B cell (primary cell): ENCODE results near the gene SOX6. TPM values are rescaled to one million over a fixed set of nuclear protein-coding genes. Genes with fewer than 3 reads are reported as not detected.

ENCODE experiments used
- ATAC-seq: fragments of 200-7000 bp; cut with Tn5 transposase; one replicate; pipeline ENCODE4 v1.10.0; 2021; ENCODE audit warnings: low read depth, mild to moderate bottlenecking, moderate number of reproducible peaks, moderate library complexity
- CTCF ChIA-PET: fragments of 350-600 bp; sonication (Branson Sonifier 250); formaldehyde crosslinking; loops from one replicate; lab custom pipeline; 2021; ENCODE audit warnings: antibody characterized with exemption, inconsistent platforms; lab: Charles Lee
- POLR2A ChIA-PET: fragments of 350-600 bp; sonication (Branson Sonifier 250); formaldehyde crosslinking; loops from one replicate; lab custom pipeline; 2021; ENCODE audit warnings: antibody characterized with exemption; lab: Charles Lee
- DNase-seq: peaks from one replicate; pipeline ENCODE4 v3.0.0; 2013
- H2AFZ ChIP-seq: 2 replicates; pipeline ENCODE4 v1.6.1; 2012; ENCODE audit warnings: mild to moderate bottlenecking, low read depth, low read length; ENCODE audit not compliant: insufficient read depth, poor library complexity, severe bottlenecking
- H3K27ac ChIP-seq, 2 donors: 1 replicate in 1 of 2; 2 replicates in 1 of 2; pipeline ENCODE4 v1.5.1; 2012 to 2013; ENCODE audit warnings: low read length in 2 of 2, mild to moderate bottlenecking in 2 of 2, moderate library complexity in 1 of 2
- H3K27me3 ChIP-seq, 4 experiments: fragments of 200-600 bp in 1 of 4; sonication (generic) in 1 of 4; replicated peaks in 1 of 4; 1 replicate in 2 of 4; 2 replicates in 2 of 4; pipeline versions ENCODE4 v1.6.1 to v1.7.0; 2013 to 2016; ENCODE audit warnings: low read length in 3 of 4, mild to moderate bottlenecking in 2 of 4, mixed read lengths in 1 of 4, moderate library complexity in 1 of 4; ENCODE audit not compliant: insufficient read depth in 4 of 4, control insufficient read depth in 3 of 4; ENCODE audit errors: control extremely low read depth in 1 of 4
- H3K36me3 ChIP-seq, 2 experiments: replicated peaks in 1 of 2; 1 replicate in 1 of 2; 2 replicates in 1 of 2; pipeline versions ENCODE4 v1.6.1 to v1.7.1; 2013; ENCODE audit warnings: low read length in 1 of 2; ENCODE audit not compliant: insufficient read depth in 2 of 2, control insufficient read depth in 1 of 2; ENCODE audit errors: control extremely low read depth in 1 of 2, extremely low read depth in 1 of 2
- H3K4me1 ChIP-seq, 2 donors: fragments of 200-600 bp in 1 of 2; sonication (generic) in 1 of 2; 1 replicate in 1 of 2; 2 replicates in 1 of 2; pipeline versions ENCODE4 v1.5.1 to v1.6.1; 2013 to 2017; ENCODE audit warnings: low read length in 2 of 2; ENCODE audit not compliant: control insufficient read depth in 2 of 2, insufficient read depth in 2 of 2
- H3K4me2 ChIP-seq: replicated peaks from 2 replicates; pipeline ENCODE3; 2012; ENCODE audit warnings: mild to moderate bottlenecking, low read depth, low read length; ENCODE audit not compliant: poor library complexity, severe bottlenecking
- H3K4me3 ChIP-seq, 5 experiments: fragments of 200-600 bp in 1 of 5; sonication (generic) in 1 of 5; 1 replicate in 3 of 5; 2 replicates in 2 of 5; pipeline versions ENCODE4 v1.5.1 to v1.7.0; 2011 to 2016; ENCODE audit warnings: low read length in 4 of 5, mild to moderate bottlenecking in 4 of 5, low read depth in 2 of 5, control low read depth in 1 of 5, moderate library complexity in 1 of 5; ENCODE audit not compliant: insufficient read depth in 1 of 5; ENCODE audit errors: control extremely low read depth in 1 of 5, extremely low read depth in 1 of 5
- H3K79me2 ChIP-seq: fragments of 200-600 bp; sonication (generic); one replicate; pipeline ENCODE4 v1.6.0; 2016; ENCODE audit warnings: low read length; ENCODE audit not compliant: control insufficient read depth, insufficient read depth
- H3K9ac ChIP-seq: fragments of 200-600 bp; sonication (generic); 2 replicates; pipeline ENCODE4 v1.6.1; 2017; ENCODE audit warnings: mild to moderate bottlenecking, low read length, moderate library complexity
- H3K9me3 ChIP-seq, 3 donors: one replicate each; pipeline versions ENCODE4 v1.6.1 to v1.7.1; 2013; ENCODE audit warnings: low read length in 2 of 3; ENCODE audit not compliant: control insufficient read depth in 2 of 3, insufficient read depth in 1 of 3; ENCODE audit errors: control extremely low read depth in 1 of 3
- H4K20me1 ChIP-seq: 2 replicates; pipeline ENCODE4 v1.6.0; 2012; ENCODE audit warnings: mild to moderate bottlenecking, low read length; ENCODE audit not compliant: insufficient read depth, control insufficient read depth, poor library complexity, severe bottlenecking
- H3K27ac Mint-ChIP-seq: one replicate; pipeline ENCODE4 v1.8.0; 2021; ENCODE audit warnings: mixed read lengths
- H3K27me3 Mint-ChIP-seq: one replicate; pipeline ENCODE4 v1.8.0; 2021; ENCODE audit warnings: mixed read lengths
- H3K4me1 Mint-ChIP-seq: one replicate; pipeline ENCODE4 v1.8.0; 2021; ENCODE audit warnings: mixed read lengths
- H3K4me3 Mint-ChIP-seq: one replicate; pipeline ENCODE4 v1.8.0; 2021; ENCODE audit warnings: mixed read lengths
- H3K9me3 Mint-ChIP-seq: one replicate; pipeline ENCODE4 v1.8.0; 2022; ENCODE audit warnings: mixed read lengths; ENCODE audit not compliant: insufficient read depth
- EZH2 ChIP-seq: IDR thresholded peaks from 2 replicates; pipeline ENCODE4 v1.6.1; 2012; ENCODE audit warnings: borderline replicate concordance, low read depth, mild to moderate bottlenecking, moderate library complexity, low read length; ENCODE audit not compliant: insufficient read depth, poor library complexity, severe bottlenecking
- WGBS: methylation state at CpG from one replicate; pipeline ENCODE4 v1.1.5; 2013; ENCODE audit warnings: missing lambda C conversion rate; ENCODE audit not compliant: insufficient coverage; 5-methylcytosine and 5-hydroxymethylcytosine counted together
- intact Hi-C: fragments of 100-400 bp; cut with micrococcal nuclease; formaldehyde crosslinking; loops from one replicate; pipeline ENCODE4 v1.10.0; 2022
- polyA plus RNA-seq: library from polyadenylated mRNA; depleted of rRNA; stranded (reverse); fragments of >200 nt; gene quantifications from 2 replicates; pipeline ENCODE4 v1.2.3, GENCODE V29; 2012
- total RNA-seq, 2 donors: library from RNA; stranded (reverse); fragments of 120-200 nt in 1 of 2; gene quantifications; 1 replicate in 1 of 2; 2 replicates in 1 of 2; pipeline versions ENCODE4 v1.2.3 to v1.2.4, GENCODE V29; 2013 to 2022
- TF ChIP-seq, protein P1 (sequence below): fragments of 200-600 bp; IDR thresholded peaks from one replicate; pipeline ENCODE4 v1.8.0; 2022; ENCODE audit warnings: antibody characterized with exemption, mild to moderate bottlenecking

SOX6 gene
- total and polyA plus RNA-seq, 2 donors (not counting 1 experiment from before 2014, with no cell fraction given): not detected

- H2AFZ ChIP-seq: no peak overlapping the region
- no peaks in the 10 kb centered on the region for H4K20me1 ChIP-seq
- H3K4me3 ChIP-seq: no peak overlapping the region
- no peak for TF ChIP-seq EZH2
- TF ChIP-seq, protein P1, sequence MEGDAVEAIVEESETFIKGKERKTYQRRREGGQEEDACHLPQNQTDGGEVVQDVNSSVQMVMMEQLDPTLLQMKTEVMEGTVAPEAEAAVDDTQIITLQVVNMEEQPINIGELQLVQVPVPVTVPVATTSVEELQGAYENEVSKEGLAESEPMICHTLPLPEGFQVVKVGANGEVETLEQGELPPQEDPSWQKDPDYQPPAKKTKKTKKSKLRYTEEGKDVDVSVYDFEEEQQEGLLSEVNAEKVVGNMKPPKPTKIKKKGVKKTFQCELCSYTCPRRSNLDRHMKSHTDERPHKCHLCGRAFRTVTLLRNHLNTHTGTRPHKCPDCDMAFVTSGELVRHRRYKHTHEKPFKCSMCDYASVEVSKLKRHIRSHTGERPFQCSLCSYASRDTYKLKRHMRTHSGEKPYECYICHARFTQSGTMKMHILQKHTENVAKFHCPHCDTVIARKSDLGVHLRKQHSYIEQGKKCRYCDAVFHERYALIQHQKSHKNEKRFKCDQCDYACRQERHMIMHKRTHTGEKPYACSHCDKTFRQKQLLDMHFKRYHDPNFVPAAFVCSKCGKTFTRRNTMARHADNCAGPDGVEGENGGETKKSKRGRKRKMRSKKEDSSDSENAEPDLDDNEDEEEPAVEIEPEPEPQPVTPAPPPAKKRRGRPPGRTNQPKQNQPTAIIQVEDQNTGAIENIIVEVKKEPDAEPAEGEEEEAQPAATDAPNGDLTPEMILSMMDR: no peak
- H3K9ac ChIP-seq: no peak overlapping the region
- ChIA-PET POLR2A (no interaction called here), CTCF (no interaction called here)
- Mint-ChIP-seq H3K4me3 (no peak overlapping the region), H3K9me3 (no peaks in the 10 kb centered on the region), H3K27me3 (no peaks in the 10 kb centered on the region), H3K27ac (no peak overlapping the region), H3K4me1 (no peaks in the 10 kb centered on the region)
- H3K4me1 ChIP-seq: no peaks in the 10 kb centered on the region
- ATAC-seq (no peak), DNase-seq (no peak)
- no peaks in the 10 kb centered on the region for H3K79me2 ChIP-seq
- H3K36me3 ChIP-seq: no peaks in the 10 kb centered on the region
- intact Hi-C loops: no loop called here
- H3K27ac ChIP-seq: no peak overlapping the region
- H3K9me3 ChIP-seq: no peaks in the 10 kb centered on the region
- no peaks in the 10 kb centered on the region for H3K27me3 ChIP-seq
- H3K4me2 ChIP-seq: no peak overlapping the region
Observed at GRCh38 chr11:16211407-16211806, 144.9 kb downstream of the SOX6 start.

- ChIA-PET POLR2A (no interaction called here), CTCF (interaction anchor here (0.6 kb wide), 1 partner anchor 78 kb away, joined by 3 read pairs; no protein-coding TSS in a partner anchor)
- no peaks in the 10 kb centered on the region for H3K4me1 Mint-ChIP-seq
- no peak for TF ChIP-seq EZH2
- TF ChIP-seq, protein P1: no peak
- no peaks in the 10 kb centered on the region for H4K20me1 ChIP-seq
- ATAC-seq (no peak), DNase-seq (no peak)
- H3K27me3 Mint-ChIP-seq: no peaks in the 10 kb centered on the region
- H3K27ac Mint-ChIP-seq: no peak overlapping the region
- H3K4me2 ChIP-seq: no peak overlapping the region
- H3K9ac ChIP-seq: no peak overlapping the region
- intact Hi-C loops: no loop called here
- H3K27me3 ChIP-seq: no peaks in the 10 kb centered on the region
- no CpG with 5 or more reads among the region's 3 CpGs for WGBS
- H3K9me3 Mint-ChIP-seq: no peaks in the 10 kb centered on the region
- H3K4me1 ChIP-seq: no peaks in the 10 kb centered on the region
- H3K36me3 ChIP-seq: no peaks in the 10 kb centered on the region
- H3K4me3 ChIP-seq: no peak overlapping the region
- H2AFZ ChIP-seq: no peak overlapping the region
- no peak overlapping the region for H3K4me3 Mint-ChIP-seq
- no peaks in the 10 kb centered on the region for H3K9me3 ChIP-seq
- H3K27ac ChIP-seq: no peak overlapping the region
- H3K79me2 ChIP-seq: no peaks in the 10 kb centered on the region
Observed at GRCh38 chr11:16204261-16204660, 152.1 kb downstream of the SOX6 start.
